GM19238 (cell line): ENCODE results near the gene TRPM3.

Experiments
- DNase-seq: peaks from one replicate; pipeline ENCODE4 v3.0.0; 2011; ENCODE audit warnings: low spot score; ENCODE audit not compliant: insufficient read length

Gene TRPM3

GRCh38 chr9:70531311-70531710, 590.1 kb downstream of the TRPM3 start:
- no peak for DNase-seq

- no peak for DNase-seq
Observed at GRCh38 chr9:70530716-70531115, 590.7 kb downstream of the TRPM3 start.

- no peak for DNase-seq
Observed at GRCh38 chr9:70529833-70530232, 591.6 kb downstream of the TRPM3 start.

GRCh38 chr9:70529377-70529776, 592.0 kb downstream of the TRPM3 start:
- no peak for DNase-seq

GRCh38 chr9:70526902-70527301, 594.5 kb downstream of the TRPM3 start:
- no peak for DNase-seq

- no peak for DNase-seq
Observed at GRCh38 chr9:70525519-70525918, 595.9 kb downstream of the TRPM3 start.

GRCh38 chr9:70519912-70520724, 601.3 kb downstream of the TRPM3 start:
- DNase-seq, result no peak

- DNase-seq, result no peak
Observed at GRCh38 chr9:70517926-70518610, 603.4 kb downstream of the TRPM3 start.

- DNase-seq, result no peak
Observed at GRCh38 chr9:70514273-70514672, 607.1 kb downstream of the TRPM3 start.

- no peak for DNase-seq
Observed at GRCh38 chr9:70511858-70512257, 609.6 kb downstream of the TRPM3 start.

GRCh38 chr9:70510157-70510770, 611.2 kb downstream of the TRPM3 start:
- DNase-seq, result no peak

- no peak for DNase-seq
Observed at GRCh38 chr9:70506159-70506558, 615.3 kb downstream of the TRPM3 start.

GRCh38 chr9:70504834-70505233, 616.6 kb downstream of the TRPM3 start:
- DNase-seq, result no peak

- DNase-seq, result no peak
Observed at GRCh38 chr9:70502690-70503089, 618.7 kb downstream of the TRPM3 start.

- no peak for DNase-seq
Observed at GRCh38 chr9:70500793-70501192, 620.6 kb downstream of the TRPM3 start.

- no peak for DNase-seq
Observed at GRCh38 chr9:70499621-70500020, 621.8 kb downstream of the TRPM3 start.

GRCh38 chr9:70498866-70499265, 622.6 kb downstream of the TRPM3 start:
- DNase-seq, result no peak

GRCh38 chr9:70496244-70496643, 625.2 kb downstream of the TRPM3 start:
- no peak for DNase-seq

GRCh38 chr9:70495514-70495913, 625.9 kb downstream of the TRPM3 start:
- DNase-seq, result no peak

- no peak for DNase-seq
Observed at GRCh38 chr9:70494221-70494620, 627.2 kb downstream of the TRPM3 start.

GRCh38 chr9:70493029-70493428, 628.4 kb downstream of the TRPM3 start:
- DNase-seq, result no peak

GRCh38 chr9:70492319-70492777, 629.1 kb downstream of the TRPM3 start:
- no peak for DNase-seq
